ENCODE results near the gene DDX39B. TPM values are rescaled to one million over a fixed set of nuclear protein-coding genes. Genes with fewer than 3 reads are reported as not detected.
A peak's percentile ranks its signal among the peaks of the same experiment; 100 is the strongest.
"Not testable (repeated sequence)": the region's sequence is repeated elsewhere in the genome, so short reads cannot be mapped to it uniquely, and the experiment has no call there.

Gene DDX39B
- 100 to 1,000 TPM; 201 to 541 (median 270) TPM for total RNA-seq

DNA sequence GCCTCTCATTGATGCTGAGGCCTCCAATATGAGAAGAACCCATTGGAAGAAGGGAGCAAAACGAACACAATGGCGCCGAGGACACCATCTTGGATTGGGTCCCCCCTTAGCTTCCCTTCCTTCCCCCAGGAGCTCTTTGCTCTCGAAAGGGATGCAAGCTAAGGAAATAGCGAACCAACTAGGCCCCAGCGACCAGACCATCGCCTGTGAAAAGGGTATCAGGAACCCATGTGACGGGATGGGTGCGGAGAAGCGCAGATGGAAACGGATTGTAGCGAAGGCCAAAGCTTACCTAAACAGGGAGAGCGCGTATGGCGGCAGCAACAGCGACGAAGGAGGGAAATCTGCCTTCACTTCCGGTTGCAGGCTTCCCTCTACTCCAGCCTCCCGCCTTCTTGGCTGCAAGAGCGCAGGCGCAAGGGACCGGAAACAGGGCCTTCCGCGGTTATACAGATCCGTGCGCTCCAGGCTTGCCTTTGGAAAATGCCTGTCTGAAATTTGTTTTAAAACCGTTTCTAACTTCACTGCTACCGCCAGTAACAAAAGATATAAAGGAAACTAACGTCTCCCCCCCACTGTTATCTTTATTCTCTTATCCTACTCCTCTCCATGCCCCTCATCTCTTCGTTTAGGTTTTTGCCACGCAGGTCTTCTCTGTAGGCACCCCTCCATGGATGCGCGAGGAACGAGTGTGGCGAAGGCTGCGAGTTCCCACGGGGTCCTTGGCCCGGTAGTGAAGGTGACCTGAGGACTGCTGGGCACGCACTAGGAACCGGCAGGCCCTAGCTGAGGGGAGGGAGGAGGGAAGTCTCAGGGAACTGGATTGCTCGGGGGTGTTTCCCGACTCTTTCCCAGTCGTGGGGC lies at the start of gene DDX39B:
Gene DDX39B (minus strand): TSS at position 346 of the 864 bp plus-strand sequence. CDS start 1,471 bp downstream, outside the sequence.
- TF ChIP-seq EP300 (IDR thresholded peaks at IDR 0.05) (peak in 1 of 4 donors; percentile 56), POLR2AphosphoS5 (IDR thresholded peaks at IDR 0.05) (peak; percentile 93 to 97), POLR2A (IDR thresholded peaks at IDR 0.05) (peak; percentile 4 to 83 (median 77))
- TF ChIP-seq, protein P1, sequence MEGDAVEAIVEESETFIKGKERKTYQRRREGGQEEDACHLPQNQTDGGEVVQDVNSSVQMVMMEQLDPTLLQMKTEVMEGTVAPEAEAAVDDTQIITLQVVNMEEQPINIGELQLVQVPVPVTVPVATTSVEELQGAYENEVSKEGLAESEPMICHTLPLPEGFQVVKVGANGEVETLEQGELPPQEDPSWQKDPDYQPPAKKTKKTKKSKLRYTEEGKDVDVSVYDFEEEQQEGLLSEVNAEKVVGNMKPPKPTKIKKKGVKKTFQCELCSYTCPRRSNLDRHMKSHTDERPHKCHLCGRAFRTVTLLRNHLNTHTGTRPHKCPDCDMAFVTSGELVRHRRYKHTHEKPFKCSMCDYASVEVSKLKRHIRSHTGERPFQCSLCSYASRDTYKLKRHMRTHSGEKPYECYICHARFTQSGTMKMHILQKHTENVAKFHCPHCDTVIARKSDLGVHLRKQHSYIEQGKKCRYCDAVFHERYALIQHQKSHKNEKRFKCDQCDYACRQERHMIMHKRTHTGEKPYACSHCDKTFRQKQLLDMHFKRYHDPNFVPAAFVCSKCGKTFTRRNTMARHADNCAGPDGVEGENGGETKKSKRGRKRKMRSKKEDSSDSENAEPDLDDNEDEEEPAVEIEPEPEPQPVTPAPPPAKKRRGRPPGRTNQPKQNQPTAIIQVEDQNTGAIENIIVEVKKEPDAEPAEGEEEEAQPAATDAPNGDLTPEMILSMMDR (IDR thresholded peaks at IDR 0.05): peak in 2 of 6 experiments; percentile 4 to 28
- H3K27me3 ChIP-seq: no peaks in the 10 kb centered on the region
- DNase-seq (peak; percentile 87 to 96), ATAC-seq (ENCODE audit: low FRiP score in 2 of 2) (peak; percentile 95 to 96)
- no peaks in the 10 kb centered on the region for H3K9me3 ChIP-seq
- peaks cover 28 to 46% (median 40%) of the 10 kb centered on the region in 4 donors for H3K4me1 ChIP-seq
- 0 to 1% methylated on average over 41 to 43 of the region's 43 CpGs for WGBS, 2 donors
- peak within 1 kb of the TSS; percentile 89 to 99 (median 94) for H3K27ac ChIP-seq
- peaks cover 13 to 36% (median 33%) of the 10 kb centered on the region in 4 donors for H3K36me3 ChIP-seq
- peak within 1 kb of the TSS; percentile 60 to 63 (median 62) for H3K4me3 ChIP-seq

DNA sequence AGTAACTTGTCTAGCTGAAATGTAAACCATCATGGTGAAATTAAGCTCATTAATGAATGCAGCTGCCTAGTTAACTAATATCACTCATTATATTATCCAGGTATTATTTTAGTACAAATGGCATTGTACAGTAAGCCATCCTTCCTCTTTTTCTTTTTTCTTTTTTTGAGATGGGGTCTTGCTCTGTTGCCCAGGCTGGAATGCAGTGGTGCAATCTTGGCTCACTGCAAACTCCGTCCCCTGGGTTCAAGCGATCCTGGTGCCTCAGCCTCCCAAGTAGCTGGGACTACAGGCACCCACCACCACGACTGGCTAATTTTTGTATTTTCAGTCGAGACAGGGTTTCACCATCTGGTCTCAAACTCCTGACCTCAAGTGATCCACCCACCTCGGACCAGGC lies 48.9 kb upstream of the DDX39B start:
- not testable (repeated sequence) for H3K27me3 ChIP-seq; DNase-seq; H3K27ac ChIP-seq; H3K4me3 ChIP-seq; H3K36me3 ChIP-seq; ATAC-seq (ENCODE audit: low FRiP score in 2 of 2); H3K9me3 ChIP-seq
- peaks cover 3 to 26% (median 12%) of the 10 kb centered on the region in 4 donors for H3K4me1 ChIP-seq
- 81 to 90% methylated on average over 5 of the region's 5 CpGs for WGBS, 2 donors

DNA sequence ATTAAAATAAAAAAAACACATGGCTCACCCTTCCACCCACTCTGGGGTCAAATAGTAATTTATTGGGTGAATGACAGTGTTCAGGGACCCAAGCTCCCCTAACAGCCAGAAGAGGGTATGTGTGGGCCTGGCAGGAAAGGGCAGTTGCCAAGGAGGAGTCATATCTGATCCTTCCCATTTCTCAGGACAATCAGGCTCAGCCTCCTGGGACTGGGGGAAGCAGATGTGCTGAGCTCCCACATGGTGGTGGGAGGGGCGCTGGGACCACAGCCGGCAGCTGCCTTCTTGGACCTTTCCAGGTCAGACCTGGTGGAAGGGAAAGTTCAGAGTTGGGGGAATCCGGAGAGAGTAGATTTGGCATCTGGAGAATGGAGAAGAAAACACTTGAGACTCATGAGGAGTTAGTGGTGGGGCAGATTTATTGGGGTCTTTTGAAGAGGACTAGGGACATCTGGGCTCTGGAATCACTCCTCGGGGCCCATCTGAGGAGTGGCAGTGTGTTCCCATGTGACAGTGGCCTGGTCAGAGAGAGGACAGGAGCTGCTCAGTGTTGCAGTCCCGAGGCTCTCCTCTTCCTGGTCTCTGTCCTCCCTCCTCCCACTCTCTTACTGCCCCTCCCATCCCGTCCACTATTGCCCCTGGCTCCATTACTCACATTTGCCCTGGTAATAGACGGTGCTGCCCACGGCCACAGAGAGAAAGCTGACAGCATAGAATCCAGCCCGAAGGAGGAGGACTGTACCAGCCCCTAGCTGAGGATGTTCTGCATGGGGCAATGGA lies 47.3 kb upstream of the DDX39B start:
- no peak overlapping the region for H3K4me3 ChIP-seq
- peaks cover 8 to 32% (median 18%) of the 10 kb centered on the region in 4 donors for H3K4me1 ChIP-seq
- ATAC-seq (ENCODE audit: low FRiP score in 2 of 2) (no peak), DNase-seq (no peak)
- no peak overlapping the region for H3K27ac ChIP-seq
- no peaks in the 10 kb centered on the region for H3K27me3 ChIP-seq
- no peaks in the 10 kb centered on the region for H3K9me3 ChIP-seq
- WGBS, 2 donors: 47 to 55% methylated on average over 9 of the region's 9 CpGs
- H3K36me3 ChIP-seq: no peaks in the 10 kb centered on the region
- TF ChIP-seq, protein P1 (IDR thresholded peaks at IDR 0.05): no peak
- TF ChIP-seq EP300 (IDR thresholded peaks at IDR 0.05) (no peak), POLR2AphosphoS5 (IDR thresholded peaks at IDR 0.05) (no peak), POLR2A (IDR thresholded peaks at IDR 0.05) (no peak)

DNA sequence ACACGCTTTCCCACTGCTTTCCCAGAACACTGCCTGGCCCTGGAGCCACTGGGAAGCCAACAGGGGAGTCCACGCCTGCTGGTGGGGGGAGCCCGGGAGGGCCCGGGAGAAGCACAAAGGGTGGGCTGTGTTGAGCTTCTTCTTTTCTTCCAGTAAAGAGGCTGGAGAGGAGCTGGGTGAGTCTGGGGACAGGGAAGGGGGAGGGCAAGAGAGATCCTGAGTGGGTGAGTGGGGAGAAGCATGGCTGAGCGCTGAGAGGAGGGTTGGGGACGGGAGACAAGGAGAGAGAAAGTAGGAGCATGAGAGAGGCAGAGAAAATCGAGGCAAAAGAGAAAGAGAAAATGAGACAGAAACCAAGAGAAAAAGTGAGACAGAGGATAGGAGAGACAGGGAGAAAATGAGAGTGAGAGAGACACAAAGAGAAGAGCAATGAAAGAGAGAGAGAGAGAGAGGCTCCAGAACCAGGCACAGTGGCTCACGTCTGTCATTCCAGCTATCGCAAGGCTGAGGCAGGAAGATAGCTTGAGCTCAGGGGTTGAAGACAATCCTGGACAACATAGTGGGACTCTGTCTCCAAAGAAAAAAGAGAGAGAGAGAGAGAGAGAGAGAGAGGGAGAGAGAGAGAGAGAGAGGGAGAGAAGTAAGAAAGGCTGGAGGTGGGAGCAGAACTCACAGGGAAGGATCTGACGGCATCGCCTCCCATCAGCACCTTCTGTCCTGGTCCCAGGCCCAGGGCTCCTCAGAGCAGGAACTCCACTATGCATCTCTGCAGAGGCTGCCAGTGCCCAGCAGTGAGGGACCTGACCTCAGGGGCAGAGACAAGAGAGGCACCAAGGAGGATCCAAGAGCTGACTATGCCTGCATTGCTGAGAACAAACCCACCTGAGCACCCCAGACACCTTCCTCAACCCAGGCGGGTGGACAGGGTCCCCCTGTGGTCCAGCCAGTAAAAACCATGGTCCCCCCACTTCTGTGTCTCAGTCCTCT lies 46.3 kb upstream of the DDX39B start:
- DNase-seq: no peak
- H3K4me1 ChIP-seq: peaks cover 8 to 32% (median 18%) of the 10 kb centered on the region in 4 donors
- TF ChIP-seq POLR2A (IDR thresholded peaks at IDR 0.05) (no peak), EP300 (IDR thresholded peaks at IDR 0.05) (no peak)
- H3K27me3 ChIP-seq: no peaks in the 10 kb centered on the region
- no peaks in the 10 kb centered on the region for H3K9me3 ChIP-seq
- ATAC-seq (ENCODE audit: low FRiP score in 2 of 2): no peak
- 59 to 64% methylated on average over 11 to 12 of the region's 12 CpGs for WGBS, 2 donors
- peak overlapping the region in 3 of 4 donors; percentile 9 to 34 (median 22) for H3K4me3 ChIP-seq
- no peaks in the 10 kb centered on the region for H3K36me3 ChIP-seq
- peak overlapping the region; percentile 43 to 84 (median 66) for H3K27ac ChIP-seq

DNA sequence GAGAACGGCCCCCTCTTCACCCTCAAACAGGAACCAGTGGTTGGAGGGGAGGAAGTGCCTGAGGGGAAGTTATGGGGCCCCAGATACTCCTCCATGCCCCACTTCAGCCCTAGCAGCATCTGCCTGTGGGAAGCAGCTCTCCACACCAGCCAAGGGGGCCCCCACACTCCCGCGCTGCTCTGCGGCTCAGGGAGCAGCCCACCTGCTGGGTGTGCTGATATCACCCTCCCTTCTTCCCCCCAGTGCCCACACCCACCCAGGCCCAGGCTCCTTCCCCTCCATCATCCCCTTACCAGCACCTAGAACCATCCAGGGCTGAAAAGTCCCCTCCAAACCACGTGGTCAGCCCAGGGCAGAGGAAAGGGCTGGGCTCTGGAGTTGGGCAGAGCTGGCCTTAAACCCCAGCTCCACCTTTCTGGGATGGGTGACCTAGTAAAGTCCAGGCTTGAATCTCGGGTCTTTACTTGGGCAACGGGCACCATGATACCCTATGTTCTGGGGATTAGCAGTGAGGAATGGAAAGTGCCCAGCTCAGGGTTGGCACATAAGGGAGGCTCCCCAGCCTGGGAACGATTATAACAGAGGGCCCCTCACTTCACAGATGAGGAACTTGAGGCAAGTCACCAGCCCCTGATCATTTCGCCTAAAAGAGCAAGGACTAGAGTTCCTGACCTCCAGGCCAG lies 44.9 kb upstream of the DDX39B start:
- WGBS, 2 donors: 48 to 53% methylated on average over 7 to 8 of the region's 9 CpGs
- H3K36me3 ChIP-seq: no peaks in the 10 kb centered on the region
- H3K27me3 ChIP-seq: no peaks in the 10 kb centered on the region
- peaks cover 17 to 40% (median 27%) of the 10 kb centered on the region in 4 donors for H3K4me1 ChIP-seq
- H3K27ac ChIP-seq: peak overlapping the region; percentile 43 to 84 (median 66)
- DNase-seq (peak; percentile 51 to 75), ATAC-seq (ENCODE audit: low FRiP score in 2 of 2) (peak; percentile 69 to 78)
- H3K9me3 ChIP-seq: no peaks in the 10 kb centered on the region
- TF ChIP-seq EP300 (IDR thresholded peaks at IDR 0.05) (no peak), POLR2A (IDR thresholded peaks at IDR 0.05) (no peak), POLR2AphosphoS5 (IDR thresholded peaks at IDR 0.05) (no peak)
- TF ChIP-seq, protein P1 (IDR thresholded peaks at IDR 0.05): no peak
- peak overlapping the region in 2 of 4 donors; percentile 22 to 34 for H3K4me3 ChIP-seq
